GM19397 (cell line): Measurements from ENCODE around the gene ZBTB34.

Source experiments
- ATAC-seq: cut with Tn5 transposase; IDR thresholded peaks from one replicate; pipeline ENCODE4 v1.9.1; 2021; ENCODE audit warnings: mild to moderate bottlenecking, moderate library complexity; ENCODE audit not compliant: unreplicated experiment

ZBTB34 gene

DNA sequence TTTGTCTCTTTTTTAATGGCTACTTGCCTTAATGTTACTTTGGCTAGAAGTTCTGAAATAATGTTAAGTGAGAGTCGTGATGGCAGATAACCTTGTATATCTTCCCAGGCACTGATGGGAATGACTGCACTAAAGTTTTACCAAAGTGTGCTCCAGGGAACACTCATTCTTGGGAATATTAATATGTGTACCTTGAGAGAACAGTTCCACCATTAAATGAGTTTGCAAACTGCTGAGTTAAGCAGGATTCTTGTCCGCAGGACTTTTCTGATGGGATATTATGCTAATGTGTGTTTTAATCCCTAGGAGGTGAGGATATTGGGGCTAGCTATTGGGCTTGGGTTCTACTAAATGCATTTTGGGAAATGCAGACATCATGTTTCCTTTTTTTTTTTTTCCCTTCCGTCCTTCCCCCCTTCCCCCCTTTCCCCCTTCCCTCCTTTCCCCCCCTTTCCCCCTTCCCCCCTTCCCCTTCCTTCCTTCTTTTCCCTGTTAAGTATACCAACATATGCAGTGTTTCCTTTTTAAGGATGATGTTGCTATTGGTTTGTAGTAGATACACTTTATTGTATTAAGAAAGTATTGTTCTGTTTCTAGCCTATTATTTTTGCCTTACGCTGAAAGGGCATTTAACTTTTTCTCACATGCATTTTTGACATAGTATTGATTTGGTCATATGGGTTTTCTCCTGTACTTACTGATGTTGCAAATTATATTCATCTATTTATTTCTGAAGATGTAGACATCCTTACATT lies 15.5 kb downstream of the ZBTB34 start:
- ATAC-seq, result no peak

DNA sequence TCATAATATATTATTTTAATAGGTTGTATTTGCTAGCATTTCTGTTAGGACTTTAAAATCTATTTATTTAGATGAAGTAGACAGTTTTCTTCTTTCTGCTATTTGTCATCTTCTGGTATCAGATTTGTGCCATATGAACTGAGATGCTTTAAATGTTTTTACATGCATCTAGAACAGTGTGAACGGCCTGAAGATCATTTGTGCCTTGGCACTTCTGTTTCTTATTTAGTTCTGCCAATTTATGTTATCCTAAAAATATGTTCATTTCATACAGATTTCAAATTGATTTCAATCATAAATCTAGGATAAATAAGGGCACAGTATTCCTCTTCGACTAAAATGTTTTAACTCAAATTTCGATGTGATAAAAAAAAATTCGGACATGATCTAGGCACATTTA lies 16.1 kb downstream of the ZBTB34 start:
- ATAC-seq, result no peak

DNA sequence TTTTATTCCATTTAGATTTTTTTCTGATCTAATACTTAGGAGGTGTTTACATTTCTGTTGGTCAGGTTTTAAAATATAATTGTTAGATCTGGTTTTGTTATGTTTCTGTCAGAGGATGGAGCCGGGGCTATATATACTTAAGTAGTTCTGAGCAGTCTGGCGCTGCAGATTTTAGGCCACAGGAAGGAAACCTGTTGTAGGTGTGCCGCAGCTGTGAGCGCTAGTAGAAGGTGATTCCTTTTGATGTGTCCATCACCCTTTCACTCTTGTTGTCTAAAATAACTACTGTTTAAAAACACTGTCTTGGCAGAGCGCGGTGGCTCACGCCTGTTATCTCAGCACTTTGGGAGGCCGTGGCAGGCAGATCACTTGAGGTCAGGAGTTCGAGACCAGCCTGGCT lies 17.0 kb downstream of the ZBTB34 start:
- ATAC-seq, result no peak

DNA sequence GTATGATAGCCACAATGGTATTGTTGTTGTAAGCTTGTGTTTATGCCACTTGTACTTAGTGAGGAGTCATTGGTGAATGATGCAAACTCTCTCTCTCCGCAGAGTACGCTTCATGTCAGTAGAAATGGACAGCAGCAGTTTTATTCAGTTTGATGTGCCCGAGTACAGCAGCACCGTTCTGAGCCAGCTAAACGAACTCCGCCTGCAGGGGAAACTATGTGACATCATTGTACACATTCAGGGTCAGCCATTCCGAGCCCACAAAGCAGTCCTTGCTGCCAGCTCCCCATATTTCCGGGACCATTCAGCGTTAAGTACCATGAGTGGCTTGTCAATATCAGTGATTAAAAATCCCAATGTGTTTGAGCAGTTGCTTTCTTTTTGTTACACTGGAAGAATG lies 18.8 kb downstream of the ZBTB34 start:
- no peak for ATAC-seq

DNA sequence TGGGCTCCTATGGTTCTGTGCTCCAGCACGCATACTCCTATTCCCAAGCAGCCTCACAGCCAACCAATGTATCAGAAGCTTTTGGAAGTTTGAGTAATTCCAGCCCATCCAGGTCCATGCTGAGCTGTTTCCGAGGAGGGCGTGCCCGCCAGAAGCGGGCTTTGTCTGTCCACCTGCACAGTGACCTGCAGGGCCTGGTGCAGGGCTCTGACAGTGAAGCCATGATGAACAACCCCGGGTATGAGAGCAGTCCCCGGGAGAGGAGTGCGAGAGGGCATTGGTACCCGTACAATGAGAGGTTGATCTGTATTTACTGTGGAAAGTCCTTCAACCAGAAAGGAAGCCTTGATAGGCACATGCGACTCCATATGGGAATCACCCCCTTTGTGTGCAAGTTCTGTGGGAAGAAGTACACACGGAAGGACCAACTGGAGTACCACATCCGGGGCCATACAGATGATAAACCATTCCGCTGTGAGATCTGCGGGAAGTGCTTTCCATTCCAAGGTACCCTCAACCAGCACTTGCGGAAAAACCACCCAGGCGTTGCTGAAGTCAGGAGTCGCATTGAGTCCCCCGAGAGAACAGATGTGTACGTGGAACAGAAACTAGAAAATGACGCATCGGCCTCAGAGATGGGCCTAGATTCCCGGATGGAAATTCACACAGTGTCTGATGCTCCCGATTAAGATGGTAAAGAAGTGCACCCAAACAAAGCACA lies 19.9 kb downstream of the ZBTB34 start:
- no peak for ATAC-seq

DNA sequence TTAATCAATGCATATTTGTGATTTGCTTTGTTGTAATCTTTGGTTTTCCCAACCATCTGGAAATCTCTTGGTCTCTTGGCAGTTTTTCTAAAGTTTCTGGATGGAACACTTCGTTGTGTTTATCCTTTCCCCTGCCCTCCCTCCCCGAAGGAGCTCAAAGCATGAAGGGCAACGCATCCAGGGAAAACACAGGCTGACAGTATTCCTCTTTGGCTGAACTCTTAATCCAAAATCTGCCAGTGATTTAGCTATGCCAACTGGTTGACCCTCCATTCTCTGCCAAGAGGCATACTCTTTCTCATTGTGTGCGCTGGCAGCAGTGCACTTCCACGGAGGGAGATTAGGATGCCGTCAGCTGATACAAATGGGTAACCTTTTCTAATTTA lies 20.5 kb downstream of the ZBTB34 start:
- no peak for ATAC-seq

DNA sequence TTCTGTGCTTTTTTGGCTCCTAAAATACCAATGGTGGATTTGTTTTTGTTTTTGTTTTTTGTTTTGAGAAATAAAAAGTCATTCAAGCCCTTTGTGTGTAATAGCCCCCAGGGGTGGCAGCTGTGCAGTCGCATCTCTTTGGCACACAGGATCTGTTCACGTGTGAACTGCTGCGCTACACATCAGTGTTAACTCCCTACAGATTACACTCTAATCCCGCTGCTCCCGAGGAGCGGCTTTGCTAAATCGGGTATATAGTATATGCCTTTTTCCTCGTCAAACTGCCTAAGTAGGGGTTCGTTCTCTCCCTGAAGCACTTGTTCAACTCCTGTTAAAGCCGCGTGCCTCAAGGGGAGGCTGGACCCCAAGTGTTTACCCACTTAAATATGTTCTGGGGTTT lies 22.3 kb downstream of the ZBTB34 start:
- ATAC-seq, result no peak

DNA sequence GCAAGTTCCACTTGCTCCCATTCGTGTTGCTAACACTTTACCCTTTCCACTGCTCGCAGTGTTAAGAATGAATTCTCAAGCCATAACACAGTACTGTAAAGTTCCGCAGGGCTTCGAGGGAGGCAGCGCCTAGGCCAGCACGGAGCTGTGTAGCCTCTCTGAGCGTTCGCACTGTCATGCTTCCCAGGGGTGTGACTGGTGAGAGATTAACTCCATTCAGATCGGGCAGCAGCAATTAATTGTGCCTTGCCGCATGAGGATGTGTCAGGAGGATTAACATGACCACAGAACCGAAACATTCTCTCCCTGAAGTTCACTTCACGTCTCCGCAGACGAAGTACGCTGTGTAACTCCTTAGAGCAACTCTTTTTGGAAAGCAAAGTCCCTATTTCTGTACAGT lies 23.2 kb downstream of the ZBTB34 start:
- ATAC-seq, result no peak

DNA sequence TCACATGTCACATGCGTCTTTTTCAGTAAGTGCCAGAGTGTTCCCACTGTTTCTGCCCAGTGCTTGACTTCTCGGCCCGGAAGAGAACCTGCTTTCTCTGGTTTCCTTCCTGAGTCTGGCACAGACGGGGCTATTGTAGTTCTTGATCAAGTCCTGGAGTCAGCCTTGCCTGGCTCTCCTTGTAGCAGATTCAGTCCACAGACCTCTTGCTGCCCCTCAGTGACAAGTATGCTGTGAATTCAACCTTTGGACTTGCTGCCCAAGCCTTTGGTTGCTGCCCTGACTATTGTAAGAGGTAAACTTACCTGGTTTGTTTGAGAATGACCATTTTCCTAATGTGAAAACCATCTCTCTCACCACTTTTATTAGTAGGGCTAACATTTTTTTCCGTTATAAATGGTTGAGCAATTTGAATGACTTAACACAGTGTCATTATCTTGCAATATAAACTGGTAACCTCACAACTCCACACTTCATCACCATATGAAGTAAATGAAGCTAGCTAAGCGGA lies 24.7 kb downstream of the ZBTB34 start:
- no peak for ATAC-seq

DNA sequence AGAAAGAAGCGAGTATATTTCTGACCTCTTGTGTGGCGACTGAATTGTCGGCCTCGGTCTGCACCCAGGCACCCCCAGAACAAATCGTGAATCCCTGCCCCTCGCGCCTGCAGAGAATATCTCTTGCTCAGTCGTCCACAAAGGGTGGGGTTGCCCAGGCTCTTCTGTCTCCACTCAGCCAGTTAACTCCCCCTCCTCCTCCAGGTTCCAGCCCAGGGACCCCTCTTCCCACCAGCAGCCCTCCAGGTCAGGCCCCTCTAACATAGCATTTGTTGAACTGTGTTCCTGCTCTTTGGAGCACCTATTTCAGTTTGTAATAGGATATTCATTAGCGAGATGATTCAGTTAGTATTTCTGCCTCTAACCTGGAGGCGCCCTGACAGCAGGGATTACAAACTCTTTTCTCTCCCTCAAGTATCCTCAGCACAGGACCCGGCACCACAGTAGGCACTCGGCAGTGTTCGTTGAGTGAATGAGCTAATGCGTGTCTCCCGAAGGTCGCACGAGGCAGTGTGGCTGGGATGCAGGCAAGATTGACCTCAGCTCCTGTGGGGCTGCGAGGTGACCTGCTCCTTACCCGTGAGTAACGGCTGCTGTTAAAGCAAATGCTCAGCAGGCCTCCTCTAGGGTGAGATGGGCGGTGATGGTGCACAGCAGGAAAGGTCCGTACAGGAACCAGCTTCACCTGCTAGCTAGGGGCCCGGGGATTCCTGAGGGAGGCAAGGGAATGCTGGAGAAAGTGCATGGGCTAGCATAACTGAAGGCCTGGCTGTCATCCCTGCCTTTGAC lies 25.8 kb downstream of the ZBTB34 start:
- ATAC-seq, result no peak

DNA sequence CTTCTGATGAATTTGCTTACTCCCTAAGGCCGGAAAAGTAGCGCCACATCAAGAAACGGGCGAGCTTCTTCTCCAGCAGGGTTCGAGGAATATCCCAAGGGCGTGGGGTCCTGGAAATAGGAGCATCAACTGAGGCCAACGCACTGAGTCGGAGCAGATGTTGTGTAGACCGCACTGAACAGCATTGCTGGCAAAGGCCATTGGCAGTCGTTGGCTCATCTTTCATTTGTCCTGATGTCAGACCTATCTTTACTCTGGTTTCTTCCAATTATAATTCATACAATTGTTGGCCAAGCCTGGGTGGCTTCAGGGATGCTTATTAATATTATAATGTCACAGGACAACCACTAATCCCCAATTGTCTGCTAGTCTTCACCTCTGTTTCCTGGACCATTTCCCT lies 26.5 kb downstream of the ZBTB34 start:
- ATAC-seq, result no peak

DNA sequence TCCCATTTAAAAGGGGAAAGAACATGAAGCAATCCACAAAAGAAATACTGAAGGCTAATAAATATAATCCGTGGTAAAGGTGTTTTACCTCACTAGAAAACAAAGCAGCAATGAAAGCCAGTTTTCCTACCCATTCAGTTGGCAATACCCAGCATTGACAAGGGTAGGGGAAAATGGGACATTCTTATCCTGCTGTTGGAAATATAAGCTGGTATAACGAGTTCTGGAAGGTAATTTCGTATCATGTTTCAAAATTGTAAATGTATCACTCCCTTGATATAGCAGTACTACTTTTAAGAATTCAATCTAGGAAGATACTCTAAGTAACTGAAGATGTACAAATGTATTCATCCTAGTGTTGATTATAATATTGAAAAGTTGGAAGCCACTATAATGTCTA lies 31.2 kb downstream of the ZBTB34 start:
- ATAC-seq, result no peak

DNA sequence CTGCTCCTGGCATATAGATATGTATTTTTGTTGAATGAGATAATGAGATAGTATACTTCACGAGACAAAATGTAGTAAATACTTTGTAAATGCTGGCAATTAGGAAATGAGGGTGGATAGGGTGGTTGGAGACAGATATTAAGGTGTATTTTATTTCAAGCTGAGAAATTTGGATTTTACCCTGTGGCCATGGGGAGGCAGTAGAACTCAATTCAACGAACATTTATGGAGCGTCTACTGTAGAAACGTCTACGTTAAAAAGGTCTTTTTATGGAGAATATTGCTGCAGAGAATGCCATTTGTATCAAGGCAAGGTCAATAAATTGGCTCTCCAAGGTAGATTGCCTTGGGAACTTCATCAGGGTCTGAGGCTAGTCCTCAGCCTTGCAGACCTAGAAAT lies 32.6 kb downstream of the ZBTB34 start:
- ATAC-seq, result no peak

DNA sequence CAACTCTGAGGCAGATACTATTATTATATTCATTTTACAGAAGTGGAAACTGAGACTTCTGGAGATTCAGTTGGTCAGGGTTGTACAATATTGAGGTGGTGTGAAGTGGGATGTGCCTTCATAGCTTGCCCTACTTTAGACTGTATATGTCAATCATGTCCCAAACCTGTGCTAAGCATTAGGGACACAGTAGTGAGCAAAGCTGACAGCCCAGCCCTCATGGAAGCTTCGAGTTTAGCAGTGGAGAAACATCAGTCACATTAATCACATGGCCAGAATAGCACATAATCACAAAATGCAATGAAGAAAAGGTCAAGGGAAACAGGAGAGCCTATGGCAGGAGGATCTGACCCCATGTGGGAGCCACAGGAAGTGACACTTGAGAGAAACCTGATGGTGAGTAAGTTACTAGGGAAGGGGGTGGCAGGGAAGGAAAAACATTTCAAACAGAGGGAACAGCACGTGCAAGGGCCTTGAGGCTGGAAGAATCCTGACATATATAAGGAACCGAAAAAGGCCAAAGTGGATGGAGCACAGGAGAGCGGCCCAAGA lies 33.7 kb downstream of the ZBTB34 start:
- no peak for ATAC-seq

DNA sequence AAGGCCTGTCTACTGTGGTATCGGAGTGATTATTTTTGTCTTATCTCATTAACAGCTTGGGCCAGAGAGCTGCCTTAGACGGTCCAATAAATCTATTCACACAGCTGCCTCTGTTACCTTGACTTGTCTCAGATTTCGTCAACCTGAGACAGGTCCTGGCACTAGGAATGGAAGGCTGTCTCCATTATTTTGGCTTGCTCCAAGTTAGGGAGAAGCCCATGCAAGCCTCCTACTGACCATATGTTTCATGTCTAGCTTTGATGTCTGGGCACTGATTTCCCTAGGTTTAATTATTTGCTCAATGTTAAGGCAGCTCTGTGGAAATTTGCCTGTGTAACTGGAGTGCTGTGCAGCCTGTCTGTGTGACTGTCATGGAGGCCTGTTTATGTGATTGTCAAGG lies 41.8 kb downstream of the ZBTB34 start:
- no peak for ATAC-seq

DNA sequence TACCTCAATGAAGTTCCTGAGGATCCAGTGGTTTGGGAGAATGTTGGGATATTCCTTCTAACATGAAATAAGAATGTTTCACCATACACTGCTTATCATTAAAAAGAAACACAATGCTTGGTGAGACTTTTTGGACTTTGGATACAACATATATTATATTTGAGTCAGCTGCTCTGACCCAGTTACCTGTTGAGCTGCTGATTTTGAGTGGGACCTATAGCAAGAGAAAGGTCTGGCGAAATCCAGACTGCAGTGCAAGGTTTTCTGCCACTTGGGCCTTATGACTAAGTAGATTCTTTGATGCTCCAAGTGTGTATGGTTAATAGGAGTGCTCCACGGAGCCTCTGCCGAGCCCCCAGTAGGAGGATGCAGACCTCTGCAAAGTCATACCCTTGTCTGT lies 44.1 kb downstream of the ZBTB34 start:
- ATAC-seq, result no peak

DNA sequence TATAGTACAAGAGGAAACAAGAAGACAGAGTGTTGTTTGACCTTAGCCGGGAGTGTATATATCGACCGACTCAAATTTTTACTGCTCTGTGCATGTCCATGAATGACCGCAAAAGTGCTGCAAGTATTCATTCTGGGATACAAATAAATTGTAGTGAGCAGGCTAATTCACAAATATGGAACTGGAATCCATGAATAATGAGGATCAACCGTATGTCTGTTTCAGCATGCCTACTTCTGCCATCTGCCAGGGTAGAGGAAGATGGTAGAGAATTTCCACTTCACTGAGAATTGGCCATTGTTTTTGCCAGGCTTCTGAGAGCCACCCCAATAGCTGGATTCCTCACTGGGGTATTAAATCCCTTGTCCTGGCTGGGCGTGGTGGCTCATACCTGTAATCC lies 45.7 kb downstream of the ZBTB34 start:
- ATAC-seq, result no peak

DNA sequence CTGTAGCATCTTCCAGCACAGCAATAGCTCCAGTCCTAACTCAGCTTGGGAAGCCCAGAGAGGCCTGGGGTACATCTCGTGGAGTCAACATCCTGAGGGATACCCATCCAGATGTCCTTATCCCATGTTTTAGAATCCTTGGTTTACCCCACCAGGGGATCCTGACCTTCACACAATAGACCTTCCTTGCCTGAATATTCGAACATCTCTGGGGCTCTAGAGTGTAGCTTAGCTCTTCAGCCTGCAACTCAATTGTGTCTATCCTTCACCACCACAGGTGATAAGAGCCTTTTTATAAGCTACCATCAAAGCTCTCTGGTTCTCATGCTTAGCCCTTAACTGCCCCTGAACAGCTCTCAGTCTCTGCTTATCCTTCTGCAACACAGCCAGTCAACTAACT lies 46.6 kb downstream of the ZBTB34 start:
- ATAC-seq, result no peak

DNA sequence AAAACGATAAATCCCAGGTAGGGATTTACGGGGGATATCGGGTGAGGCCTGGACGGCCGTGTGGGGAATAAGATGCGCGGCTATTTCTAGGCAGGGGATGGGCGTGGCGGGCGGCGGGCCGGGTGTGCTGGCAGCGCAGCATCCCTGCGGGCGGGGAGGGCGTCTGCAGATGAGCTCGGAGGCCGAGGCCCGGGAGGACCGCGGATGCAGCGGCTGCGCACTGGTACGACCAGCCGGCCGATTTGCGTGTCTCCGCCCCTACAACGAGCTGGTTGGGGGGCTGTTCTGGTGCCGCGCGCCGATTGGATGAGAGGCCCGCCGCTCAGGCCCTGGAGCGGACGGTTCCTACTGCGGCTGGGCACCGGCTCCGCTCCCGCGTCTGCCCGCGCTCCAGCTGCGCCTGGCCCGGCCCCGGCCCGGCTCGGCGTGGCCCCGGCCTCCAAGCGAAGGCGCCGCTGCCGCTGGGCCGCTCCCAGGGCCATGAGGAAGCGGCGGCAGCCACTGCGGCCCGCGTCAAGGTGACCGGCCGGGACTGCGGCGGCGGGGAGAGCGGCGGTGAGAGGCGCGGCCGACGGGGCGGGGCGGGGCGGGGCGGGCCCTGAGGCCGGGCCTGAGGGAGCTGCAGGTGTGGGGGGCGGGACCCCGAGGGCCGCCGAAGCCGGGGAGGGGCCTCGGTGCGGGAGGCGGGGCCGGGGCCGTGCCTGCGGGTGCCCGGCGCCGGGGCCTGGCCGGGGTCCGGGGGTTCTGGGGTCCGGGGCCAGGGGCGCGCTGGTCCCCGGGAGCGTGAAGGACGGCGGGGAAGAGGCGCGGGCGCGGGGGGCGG lies 54.2 kb downstream of the ZBTB34 start, which contains the start of gene RALGPS1:
RALGPS1 (plus strand) TSS at position 325 of the 823 bp plus-strand sequence. CDS start 47,508 bp downstream, outside the sequence.
- peak; percentile 98 for ATAC-seq

DNA sequence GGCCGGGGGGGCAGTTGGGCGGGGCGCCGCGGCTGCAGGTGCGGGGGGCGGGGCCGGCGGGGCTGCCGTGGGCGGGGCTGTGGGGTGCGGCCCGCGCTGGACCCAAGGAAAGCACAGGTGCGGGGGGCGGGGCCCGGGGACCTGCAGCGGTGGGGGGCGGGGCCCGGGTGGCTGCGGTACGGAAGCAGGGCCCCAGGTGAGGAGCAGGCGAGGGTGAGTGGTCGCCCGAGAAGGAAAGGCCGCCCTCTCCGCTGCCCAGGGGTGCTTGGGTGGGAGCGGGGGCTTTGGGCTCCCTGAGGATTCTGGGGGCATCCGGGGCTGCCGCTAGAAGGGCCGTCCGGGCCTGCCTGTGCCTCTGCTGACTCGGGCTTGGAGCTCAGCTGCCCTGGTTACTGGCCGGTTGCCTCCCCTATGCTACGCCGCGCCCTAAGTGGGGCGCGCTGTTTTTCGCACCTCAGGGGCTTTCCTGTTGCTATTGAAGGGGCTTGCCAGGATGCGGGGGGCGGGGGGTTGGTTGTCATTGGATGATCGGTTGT lies 54.9 kb downstream of the ZBTB34 start:
- ATAC-seq, result no peak
